ENCODE data around the gene C20orf173. TPM values are rescaled to one million over a fixed set of nuclear protein-coding genes. Genes with fewer than 3 reads are reported as not detected.
A peak's percentile ranks its signal among the peaks of the same experiment; 100 is the strongest.

The C20orf173 gene
- total RNA-seq, 2 experiments from 2014 or later = not detected

DNA sequence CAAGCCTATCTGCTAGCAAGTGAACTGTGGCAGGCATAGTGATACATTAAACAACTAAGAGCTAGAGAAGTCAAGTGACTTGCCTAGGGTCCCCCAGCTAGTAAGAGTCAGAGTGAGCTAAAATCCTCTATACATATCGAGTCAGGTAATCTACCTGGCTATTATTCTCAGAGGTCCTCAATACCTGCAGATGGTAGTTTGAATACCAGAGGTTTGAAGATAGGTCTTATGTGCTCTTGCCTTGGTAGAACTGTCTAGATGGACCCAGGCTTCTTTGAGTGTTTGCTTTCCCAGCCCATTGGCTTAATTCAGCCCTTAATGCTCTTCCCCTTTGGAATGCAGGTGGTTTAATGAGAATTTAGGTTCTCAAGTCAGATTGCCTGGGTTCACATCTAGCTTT, 13.5 kb upstream of the C20orf173 start:
- H3K4me1 Mint-ChIP-seq (ENCODE audit: low read depth) = peaks cover 32% of the 10 kb centered on the region
- no peak for DNase-seq

DNA sequence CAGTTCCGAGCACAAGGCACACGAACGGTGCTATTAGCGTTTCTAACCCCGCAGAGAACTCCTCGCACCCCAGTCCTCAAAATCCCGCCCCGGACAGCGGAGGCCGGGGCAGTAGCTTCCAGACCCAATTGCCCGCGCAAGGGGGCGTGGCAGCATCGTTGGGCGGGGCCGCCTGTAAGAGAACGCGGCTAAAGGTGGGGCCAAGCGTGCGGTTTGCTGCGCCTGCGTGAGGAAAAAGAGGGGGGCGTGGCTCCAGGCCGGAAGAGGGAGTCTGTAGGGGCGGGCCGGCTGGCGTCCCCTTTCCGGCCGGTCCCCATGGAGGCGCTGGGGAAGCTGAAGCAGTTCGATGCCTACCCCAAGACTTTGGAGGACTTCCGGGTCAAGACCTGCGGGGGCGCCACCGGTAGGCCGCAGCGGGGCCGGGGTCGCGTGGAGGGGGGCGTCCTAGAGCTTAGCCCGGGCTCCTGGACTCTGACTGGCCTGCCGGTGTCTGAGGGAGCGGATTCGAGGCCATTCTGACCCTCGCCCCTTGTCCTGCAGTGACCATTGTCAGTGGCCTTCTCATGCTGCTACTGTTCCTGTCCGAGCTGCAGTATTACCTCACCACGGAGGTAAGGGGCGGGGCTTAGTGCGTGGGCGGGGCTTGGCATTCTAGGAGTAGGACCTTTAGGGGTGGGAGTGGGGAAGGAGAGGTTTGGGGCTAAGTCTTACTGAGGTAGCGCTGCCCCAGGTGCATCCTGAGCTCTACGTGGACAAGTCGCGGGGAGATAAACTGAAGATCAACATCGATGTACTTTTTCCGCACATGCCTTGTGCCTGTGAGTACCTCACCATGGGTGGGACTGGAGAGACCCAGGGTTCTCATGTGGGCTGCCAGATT, 12.6 kb upstream of the C20orf173 start, which contains the start of gene ERGIC3:
TSS of gene ERGIC3 (plus strand) at position 296 of the 880 bp plus-strand sequence. CDS start at position 316, 20 bp downstream.
- Histone ChIP-seq H3K4me3 (ENCODE audit: low read length) (peak within 1 kb of the TSS; percentile 75), H3K27ac (ENCODE audit: low read depth in 1 of 2, low read length in 2 of 2) (peak within 1 kb of the TSS; percentile 65 to 81), H3K9me3 (ENCODE audit: control insufficient read depth in 1 of 2, insufficient read depth in 1 of 2, low read length in 2 of 2) (no peaks in the 10 kb centered on the region), H3K27me3 (ENCODE audit: control insufficient read depth in 1 of 2, insufficient read depth in 2 of 2, low read length in 2 of 2) (no peaks in the 10 kb centered on the region), H3K36me3 (ENCODE audit: insufficient read depth, low read length) (peaks cover 13% of the 10 kb centered on the region), H3K4me1 (ENCODE audit: insufficient read depth, low read length) (peaks cover 18% of the 10 kb centered on the region)
- Mint-ChIP-seq H3K27ac (peak within 1 kb of the TSS; percentile 89), H3K9me3 (no peaks in the 10 kb centered on the region), H3K36me3 (ENCODE audit: low read depth) (peaks cover 14% of the 10 kb centered on the region), H3K27me3 (no peaks in the 10 kb centered on the region), H3K4me1 (ENCODE audit: low read depth) (peaks cover 32% of the 10 kb centered on the region), H3K4me3 (peak within 1 kb of the TSS; percentile 97)
- CTCF ChIA-PET = interaction anchor here (1.5 to 2.3 kb wide), 2 partner anchors 78 to 238 kb away, joined by 3 to 7 read pairs; no protein-coding TSS in a partner anchor
- ATAC-seq (ENCODE audit: poor library complexity) = peak; percentile 99
- intact Hi-C loops (cut with DNase I, micrococcal nuclease) = loop anchor here (1.0 to 5.0 kb wide), 10 partner anchors 73 to 1240 kb away; partner anchors contain the start of genes CPNE1 (in 2 of the 2), RBM12 (in 2 of the 2), SPAG4 (in 2 of the 2) and AAR2 (in 1 of the 2)
- POLR2A ChIA-PET = interaction anchor here (0.8 to 2.7 kb wide), 6 partner anchors 51 to 838 kb away, joined by 3 to 18 read pairs (median 10); partner anchors contain the start of genes CPNE1, RBM12, RBM39 and SCAND1
- DNase-seq = peak; percentile 95 to 99 (median 96)
- TF ChIP-seq, protein P1, sequence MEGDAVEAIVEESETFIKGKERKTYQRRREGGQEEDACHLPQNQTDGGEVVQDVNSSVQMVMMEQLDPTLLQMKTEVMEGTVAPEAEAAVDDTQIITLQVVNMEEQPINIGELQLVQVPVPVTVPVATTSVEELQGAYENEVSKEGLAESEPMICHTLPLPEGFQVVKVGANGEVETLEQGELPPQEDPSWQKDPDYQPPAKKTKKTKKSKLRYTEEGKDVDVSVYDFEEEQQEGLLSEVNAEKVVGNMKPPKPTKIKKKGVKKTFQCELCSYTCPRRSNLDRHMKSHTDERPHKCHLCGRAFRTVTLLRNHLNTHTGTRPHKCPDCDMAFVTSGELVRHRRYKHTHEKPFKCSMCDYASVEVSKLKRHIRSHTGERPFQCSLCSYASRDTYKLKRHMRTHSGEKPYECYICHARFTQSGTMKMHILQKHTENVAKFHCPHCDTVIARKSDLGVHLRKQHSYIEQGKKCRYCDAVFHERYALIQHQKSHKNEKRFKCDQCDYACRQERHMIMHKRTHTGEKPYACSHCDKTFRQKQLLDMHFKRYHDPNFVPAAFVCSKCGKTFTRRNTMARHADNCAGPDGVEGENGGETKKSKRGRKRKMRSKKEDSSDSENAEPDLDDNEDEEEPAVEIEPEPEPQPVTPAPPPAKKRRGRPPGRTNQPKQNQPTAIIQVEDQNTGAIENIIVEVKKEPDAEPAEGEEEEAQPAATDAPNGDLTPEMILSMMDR (IDR thresholded peaks at IDR 0.05) = no peak

More for the DNA sequence above, 13.5 kb upstream of the C20orf173 start:
- peaks cover 18% of the 10 kb centered on the region for H3K4me1 ChIP-seq (ENCODE audit: insufficient read depth, low read length)
- peaks cover 19% of the 10 kb centered on the region for H3K36me3 ChIP-seq (ENCODE audit: insufficient read depth, low read length)
- H3K27me3 ChIP-seq (ENCODE audit: control insufficient read depth in 1 of 2, insufficient read depth in 2 of 2, low read length in 2 of 2) = no peaks in the 10 kb centered on the region
- no peaks in the 10 kb centered on the region for H3K9me3 ChIP-seq (ENCODE audit: control insufficient read depth in 1 of 2, insufficient read depth in 1 of 2, low read length in 2 of 2)
- no peak overlapping the region for H3K27ac ChIP-seq (ENCODE audit: low read depth in 1 of 2, low read length in 2 of 2)
- no peak overlapping the region for H3K4me3 ChIP-seq (ENCODE audit: low read length)
- peaks cover 21% of the 10 kb centered on the region for H3K36me3 Mint-ChIP-seq (ENCODE audit: low read depth)
- ATAC-seq (ENCODE audit: poor library complexity) = no peak
- peak overlapping the region; percentile 97 for H3K4me3 Mint-ChIP-seq
- H3K9me3 Mint-ChIP-seq = no peaks in the 10 kb centered on the region
- ChIA-PET POLR2A (interaction anchor here (0.6 to 2.7 kb wide), 5 partner anchors 52 to 201 kb away, joined by 3 to 18 read pairs (median 10); partner anchors contain the start of genes CPNE1, RBM12, RBM39 and SPAG4), CTCF (interaction anchor here (0.8 to 2.3 kb wide), 3 partner anchors 77 to 239 kb away, joined by 3 to 7 read pairs (median 3); no protein-coding TSS in a partner anchor)
- H3K27me3 Mint-ChIP-seq = no peaks in the 10 kb centered on the region
- intact Hi-C loops (cut with DNase I, micrococcal nuclease) = loop anchor here (1.0 to 5.0 kb wide), 9 partner anchors 72 to 1241 kb away; partner anchors contain the start of genes CPNE1 (in 2 of the 2), RBM12 (in 2 of the 2), SPAG4 (in 2 of the 2) and AAR2 (in 1 of the 2)
- H3K27ac Mint-ChIP-seq = peak overlapping the region; percentile 89
- TF ChIP-seq, protein P1 (IDR thresholded peaks at IDR 0.05) = no peak

DNA sequence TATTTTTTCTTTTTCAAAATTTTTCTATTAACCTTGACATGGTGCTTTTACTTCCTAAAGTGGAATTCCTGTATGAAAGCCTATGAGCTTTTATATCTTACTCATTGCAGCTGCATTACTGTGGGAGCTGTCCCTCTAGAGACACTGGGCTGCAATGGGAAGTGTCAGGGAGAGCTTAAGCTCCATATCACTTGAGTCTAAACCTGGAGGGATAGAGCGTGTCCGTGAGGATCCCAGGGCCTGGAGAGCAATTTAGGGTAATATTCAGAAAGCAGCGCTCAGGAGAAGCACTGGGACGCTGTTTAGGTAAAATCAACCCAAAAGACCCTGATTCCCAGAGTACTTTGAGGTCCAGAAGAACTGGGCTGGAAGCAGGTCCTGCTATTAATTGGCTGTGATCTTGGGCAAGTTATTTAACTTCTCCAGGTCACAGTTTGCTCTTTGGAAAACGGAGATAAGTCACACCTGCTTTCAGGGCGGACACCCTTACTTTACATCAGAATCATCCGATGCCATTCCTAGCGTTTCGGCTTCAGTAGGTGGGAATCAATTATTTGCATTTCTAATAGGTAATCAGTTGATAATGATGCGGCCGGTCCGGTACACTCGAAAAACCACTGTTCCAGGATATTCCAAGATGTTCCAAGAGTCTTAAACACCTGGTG, 11.8 kb upstream of the C20orf173 start:
- no peaks in the 10 kb centered on the region for H3K9me3 Mint-ChIP-seq
- H3K27ac ChIP-seq (ENCODE audit: low read depth in 1 of 2, low read length in 2 of 2) = no peak overlapping the region
- peaks cover 5% of the 10 kb centered on the region for H3K36me3 ChIP-seq (ENCODE audit: insufficient read depth, low read length)
- H3K36me3 Mint-ChIP-seq (ENCODE audit: low read depth) = peaks cover 14% of the 10 kb centered on the region
- H3K9me3 ChIP-seq (ENCODE audit: control insufficient read depth in 1 of 2, insufficient read depth in 1 of 2, low read length in 2 of 2) = no peaks in the 10 kb centered on the region
- TF ChIP-seq, protein P1 (IDR thresholded peaks at IDR 0.05) = no peak
- ATAC-seq (ENCODE audit: poor library complexity) (no peak), DNase-seq (no peak)
- H3K4me3 Mint-ChIP-seq = peak overlapping the region; percentile 97
- intact Hi-C loops (cut with DNase I, micrococcal nuclease) = loop anchor here (2.0 to 5.0 kb wide), 7 partner anchors 76 to 1239 kb away; partner anchors contain the start of genes AAR2 (in 1 of the 2), ACSS2 (in 1 of the 2), AHCY (in 1 of the 2) and CEP250 (in 1 of the 2)
- H3K4me1 ChIP-seq (ENCODE audit: insufficient read depth, low read length) = peaks cover 18% of the 10 kb centered on the region
- ChIA-PET CTCF (interaction anchor here (1.5 to 2.3 kb wide), 2 partner anchors 78 to 238 kb away, joined by 3 to 7 read pairs; no protein-coding TSS in a partner anchor), POLR2A (interaction anchor here (1.3 to 2.7 kb wide), 5 partner anchors 50 to 413 kb away, joined by 9 to 18 read pairs (median 10); partner anchors contain the start of genes CPNE1, RBM12, RBM39 and SCAND1)
- H3K27me3 ChIP-seq (ENCODE audit: control insufficient read depth in 1 of 2, insufficient read depth in 2 of 2, low read length in 2 of 2) = no peaks in the 10 kb centered on the region
- H3K4me1 Mint-ChIP-seq (ENCODE audit: low read depth) = peaks cover 32% of the 10 kb centered on the region
- H3K27ac Mint-ChIP-seq = peak overlapping the region; percentile 89
- H3K27me3 Mint-ChIP-seq = no peaks in the 10 kb centered on the region
- H3K4me3 ChIP-seq (ENCODE audit: low read length) = peak overlapping the region; percentile 75
